ENCODE results near the gene DIP2A.
"Not testable (repeated sequence)": the region's sequence is repeated elsewhere in the genome, so short reads cannot be mapped to it uniquely, and the experiment has no call there.

DIP2A gene

DNA sequence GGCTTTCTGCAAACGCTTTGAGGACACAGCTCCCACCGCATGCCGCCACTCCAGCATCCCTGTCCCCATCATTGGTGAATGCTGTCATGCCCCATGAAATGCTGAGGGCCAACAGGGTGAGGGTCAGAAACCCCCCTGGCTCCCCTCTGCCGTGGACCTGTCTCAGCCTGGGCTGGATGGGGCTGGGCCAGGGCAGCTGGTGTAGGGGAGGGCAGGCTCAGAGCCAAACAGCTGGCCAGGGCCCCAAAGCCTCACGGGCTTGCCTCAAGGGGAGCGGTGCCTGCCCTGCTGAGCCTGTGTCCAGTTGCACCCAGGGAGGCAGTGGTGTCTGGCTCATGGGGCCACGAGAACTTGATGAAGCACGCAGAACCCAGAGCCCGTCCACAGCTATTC, 96.5 kb downstream of the DIP2A start:
- DNase-seq (ENCODE audit: low read depth, low spot score): no peak

DNA sequence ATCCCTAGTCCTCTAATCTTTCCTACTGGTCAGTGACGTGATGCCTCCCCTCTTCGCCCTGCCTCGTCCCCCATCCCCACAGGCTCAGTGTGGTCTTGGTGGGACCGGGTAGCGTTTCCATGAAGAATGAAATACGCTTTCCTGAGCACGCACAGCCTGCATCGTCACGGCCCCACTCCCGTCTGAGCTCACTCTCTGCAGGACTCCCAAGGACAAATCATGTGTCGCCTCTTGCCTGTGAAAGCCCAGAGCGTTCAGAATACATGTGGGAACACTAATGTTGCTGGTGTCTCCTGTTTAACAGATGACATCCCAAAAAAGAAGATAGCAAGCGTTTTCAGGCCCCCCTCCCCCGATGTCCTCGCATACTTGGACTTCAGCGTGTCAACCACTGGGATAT, 97.0 kb downstream of the DIP2A start:
- no peak for DNase-seq (ENCODE audit: low read depth, low spot score)

DNA sequence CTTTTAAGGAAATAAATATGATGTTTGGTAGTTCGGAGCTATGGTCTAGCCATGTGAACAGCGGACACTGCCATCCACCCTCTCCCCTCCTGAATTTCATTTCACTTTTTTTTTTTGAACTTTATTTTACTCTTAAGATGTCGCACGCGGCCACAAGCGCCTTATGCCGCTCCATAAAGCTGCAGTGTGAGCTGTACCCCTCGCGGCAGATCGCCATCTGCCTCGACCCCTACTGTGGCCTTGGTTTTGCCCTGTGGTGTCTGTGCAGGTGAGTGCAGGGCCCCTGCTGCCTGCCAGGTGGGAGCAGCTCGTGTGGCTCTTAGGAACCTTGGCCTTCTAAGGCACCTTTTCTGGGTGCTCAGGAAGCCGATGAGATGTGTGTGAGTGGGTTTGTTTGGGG, 98.1 kb downstream of the DIP2A start:
- DNase-seq (ENCODE audit: low read depth, low spot score): no peak

DNA sequence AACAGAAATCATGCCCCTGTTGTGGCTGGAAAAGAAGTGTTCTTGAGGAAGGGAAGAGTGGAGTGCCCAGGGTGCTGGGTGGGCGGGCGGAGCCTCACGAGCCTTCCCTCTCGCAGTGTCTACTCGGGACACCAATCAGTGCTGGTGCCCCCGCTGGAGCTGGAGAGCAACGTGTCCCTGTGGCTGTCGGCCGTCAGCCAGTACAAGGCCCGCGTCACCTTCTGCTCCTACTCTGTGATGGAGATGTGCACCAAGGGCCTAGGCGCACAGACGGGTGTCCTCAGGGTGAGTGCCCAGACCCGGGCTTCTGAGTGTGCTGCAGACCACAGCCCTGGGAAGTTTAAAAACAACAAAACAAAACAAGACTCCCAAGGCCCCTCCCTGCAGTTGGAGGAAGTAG, 98.8 kb downstream of the DIP2A start:
- DNase-seq (ENCODE audit: low read depth, low spot score): no peak

DNA sequence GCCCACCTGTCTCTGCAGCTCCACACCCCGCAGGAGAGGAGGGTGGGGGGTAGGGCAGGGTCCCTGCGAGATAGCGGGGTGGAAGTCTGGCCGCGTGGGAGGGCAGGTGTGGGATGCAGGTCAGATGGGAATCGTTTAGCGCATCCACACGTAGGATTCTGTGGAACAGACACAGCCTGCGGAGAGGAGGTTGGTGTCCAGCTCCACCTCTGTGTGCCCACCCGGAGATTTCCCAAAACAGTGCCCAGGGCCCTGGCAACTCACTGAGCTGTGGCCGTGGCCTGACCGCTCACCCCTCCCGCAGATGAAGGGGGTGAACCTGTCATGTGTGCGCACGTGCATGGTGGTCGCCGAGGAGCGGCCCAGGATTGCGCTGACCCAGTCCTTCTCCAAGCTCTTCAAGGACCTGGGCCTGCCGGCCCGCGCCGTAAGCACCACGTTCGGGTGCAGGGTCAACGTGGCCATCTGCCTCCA, 99.3 kb downstream of the DIP2A start:
- DNase-seq (ENCODE audit: low read depth, low spot score): no peak

DNA sequence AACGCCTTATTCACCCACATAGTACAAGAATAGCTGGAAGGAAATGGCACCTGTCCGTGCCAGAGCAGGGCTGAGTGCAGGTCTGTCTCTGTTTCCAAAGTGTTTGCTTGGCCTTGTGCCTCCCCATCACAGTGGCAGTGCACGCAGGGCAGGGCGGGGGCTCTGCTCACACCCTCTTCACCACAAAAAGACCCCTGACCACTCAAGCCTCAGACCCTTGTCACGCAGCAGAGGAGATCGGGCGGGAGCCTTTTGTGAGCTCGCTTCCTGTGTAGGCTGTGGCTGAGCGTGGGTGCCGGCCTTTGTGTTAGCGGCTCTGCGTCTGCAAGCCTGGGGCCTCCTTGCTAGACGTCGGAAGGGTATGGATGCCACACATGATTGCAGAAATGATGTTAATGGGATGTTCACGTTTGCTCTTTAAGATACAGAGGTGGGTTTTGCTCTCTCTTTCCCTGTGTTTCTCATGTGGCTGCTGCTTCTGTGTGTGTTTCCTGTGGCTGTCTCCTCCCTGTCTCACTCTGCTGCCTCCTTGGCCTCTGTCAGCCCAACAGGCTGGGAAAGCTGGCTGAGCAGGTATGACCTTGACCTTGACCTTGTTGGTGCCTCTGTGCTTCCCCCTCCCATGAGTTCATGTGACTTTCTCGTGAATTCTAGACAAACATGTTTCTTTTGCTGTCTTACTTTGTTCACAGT, 100.7 kb downstream of the DIP2A start:
- no peak for DNase-seq (ENCODE audit: low read depth, low spot score)

DNA sequence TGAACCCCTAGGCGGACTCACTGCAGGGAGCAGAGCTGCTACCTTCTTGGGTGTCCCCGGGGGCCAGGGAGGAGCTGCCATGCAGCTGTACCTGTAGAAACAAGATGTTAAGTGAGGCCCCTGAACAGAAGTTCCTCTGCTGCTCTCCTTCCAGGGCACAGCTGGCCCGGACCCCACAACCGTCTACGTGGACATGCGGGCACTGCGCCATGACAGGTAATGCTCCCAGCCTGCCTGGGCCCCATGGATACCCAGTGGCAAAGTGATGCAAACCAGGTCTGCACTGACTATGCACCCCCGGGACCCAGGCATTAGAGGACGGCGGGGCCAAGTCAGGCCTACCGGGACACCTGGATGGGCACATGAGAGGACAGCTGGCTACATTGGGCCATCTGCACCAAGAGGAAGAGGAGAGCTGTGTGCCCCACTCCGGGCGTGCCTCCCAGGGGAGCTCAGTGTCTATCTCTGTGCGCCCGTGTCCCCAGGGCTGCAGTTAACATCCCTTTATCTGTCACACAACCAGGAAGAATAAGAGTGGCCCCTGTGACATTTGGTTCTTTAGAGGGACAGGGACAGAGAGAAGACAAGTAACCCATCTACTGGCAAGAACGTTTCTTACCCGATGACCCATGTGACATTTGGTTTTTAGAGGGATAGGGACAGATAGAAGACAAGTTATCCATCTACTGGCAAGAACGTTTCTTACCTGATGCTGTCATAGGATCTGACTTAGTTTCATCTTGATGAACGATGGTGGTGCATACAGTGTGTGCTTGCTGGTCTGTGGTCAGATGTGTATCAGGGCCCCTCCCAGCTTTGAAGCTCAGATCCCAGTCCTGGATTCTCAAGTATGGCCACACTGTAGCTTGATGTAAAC, 102.1 kb downstream of the DIP2A start:
- no peak for DNase-seq (ENCODE audit: low read depth, low spot score)

DNA sequence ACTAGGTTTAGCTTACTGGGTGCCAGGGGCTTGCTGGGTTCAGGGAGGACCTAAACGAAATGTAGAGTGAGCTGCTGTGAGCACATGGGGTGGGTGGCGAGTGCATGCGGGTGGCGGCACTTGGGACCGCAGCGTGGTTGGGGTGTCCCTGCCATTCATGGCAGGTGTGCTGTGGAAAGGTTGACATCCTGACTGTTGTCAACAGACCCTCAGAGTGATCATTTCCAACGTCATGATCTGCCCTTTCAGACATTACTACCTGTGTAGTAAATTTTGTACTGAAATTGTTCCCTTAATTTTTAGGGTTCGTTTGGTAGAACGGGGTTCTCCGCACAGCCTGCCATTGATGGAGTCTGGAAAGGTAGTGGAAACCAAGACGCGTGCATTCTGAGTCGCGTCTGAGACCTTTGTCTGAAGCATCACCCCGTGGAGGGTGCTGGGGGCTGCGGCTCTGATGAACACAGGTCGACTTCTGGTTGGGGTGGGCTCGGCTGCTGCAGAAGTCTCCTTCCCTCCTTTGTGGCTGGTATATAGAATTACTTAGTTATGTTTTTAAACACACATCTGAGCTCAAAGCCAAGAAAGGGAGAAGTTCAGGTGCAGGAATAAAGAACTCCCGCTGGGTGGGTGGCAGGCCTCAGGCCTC, 102.9 kb downstream of the DIP2A start:
- DNase-seq (ENCODE audit: low read depth, low spot score): no peak

DNA sequence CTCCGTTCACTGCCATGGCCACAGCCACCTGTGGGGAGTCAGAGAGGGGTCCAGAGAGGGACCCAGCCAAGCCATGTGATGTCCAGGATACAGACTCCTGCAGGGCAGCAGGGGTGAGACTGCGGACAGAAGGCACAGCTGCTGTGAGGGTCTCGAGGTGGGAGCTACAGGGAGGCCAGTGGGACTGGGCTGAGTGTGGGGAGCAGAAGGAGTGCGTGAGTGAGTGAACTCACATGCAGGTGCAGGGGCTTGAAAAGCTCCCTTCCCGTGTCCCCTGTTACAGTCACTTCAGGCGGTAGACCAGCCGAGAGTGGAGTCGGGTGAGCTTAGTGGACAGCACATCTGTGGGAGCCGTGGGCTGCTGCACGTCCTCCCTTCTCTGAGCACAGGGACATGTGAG, 103.8 kb downstream of the DIP2A start:
- no peak for DNase-seq (ENCODE audit: low read depth, low spot score)

DNA sequence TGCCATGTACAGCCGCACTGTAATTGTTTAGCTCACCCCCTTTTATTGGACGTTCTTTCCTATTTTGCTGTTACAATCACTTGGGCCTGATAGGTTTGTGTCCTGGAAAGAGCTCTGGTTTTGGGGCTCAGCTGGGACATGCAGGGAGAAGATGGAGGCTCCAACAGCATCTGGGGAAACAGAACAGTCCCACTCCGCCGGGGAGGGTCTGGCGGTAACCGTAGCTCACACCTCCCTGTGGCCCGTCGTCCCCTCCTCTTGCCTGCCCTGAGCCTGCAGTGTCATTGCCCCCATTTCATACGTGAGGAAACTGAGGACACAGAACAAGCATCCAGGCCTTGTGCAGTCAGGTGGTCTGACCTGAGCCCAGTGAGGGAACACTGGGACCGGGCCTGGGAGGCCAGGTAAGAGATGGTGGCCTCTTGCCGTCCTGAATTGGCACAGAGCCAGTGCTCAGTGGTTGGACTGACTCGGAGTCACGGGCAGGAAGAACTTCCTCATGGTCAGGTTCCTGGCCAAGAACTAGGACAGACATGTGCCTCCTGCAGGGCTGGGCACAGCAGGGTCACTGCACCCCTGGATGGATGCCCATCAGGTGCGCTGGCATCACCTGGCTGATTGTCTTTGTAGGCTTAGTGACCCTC, 104.4 kb downstream of the DIP2A start:
- DNase-seq (ENCODE audit: low read depth, low spot score): no peak

DNA sequence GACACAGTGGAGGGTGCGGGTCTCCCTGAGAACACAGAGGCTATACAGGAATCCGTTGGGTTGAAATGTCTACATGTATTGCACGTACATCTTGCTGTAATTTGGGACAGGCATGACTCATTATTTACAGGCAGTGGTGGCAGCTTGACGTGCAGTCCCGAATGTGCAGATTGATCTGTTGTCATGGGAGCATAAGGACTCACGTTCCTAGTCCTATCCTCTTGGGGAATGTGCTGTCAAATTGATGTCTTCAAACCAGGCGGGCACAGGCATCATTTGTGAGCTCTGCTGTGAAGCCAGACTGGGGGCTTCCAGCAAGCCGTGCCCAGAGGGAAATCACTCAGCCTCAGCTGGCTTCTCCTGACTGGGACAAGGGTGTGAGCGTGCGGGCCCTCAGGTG, 105.7 kb downstream of the DIP2A start:
- no peak for DNase-seq (ENCODE audit: low read depth, low spot score)

DNA sequence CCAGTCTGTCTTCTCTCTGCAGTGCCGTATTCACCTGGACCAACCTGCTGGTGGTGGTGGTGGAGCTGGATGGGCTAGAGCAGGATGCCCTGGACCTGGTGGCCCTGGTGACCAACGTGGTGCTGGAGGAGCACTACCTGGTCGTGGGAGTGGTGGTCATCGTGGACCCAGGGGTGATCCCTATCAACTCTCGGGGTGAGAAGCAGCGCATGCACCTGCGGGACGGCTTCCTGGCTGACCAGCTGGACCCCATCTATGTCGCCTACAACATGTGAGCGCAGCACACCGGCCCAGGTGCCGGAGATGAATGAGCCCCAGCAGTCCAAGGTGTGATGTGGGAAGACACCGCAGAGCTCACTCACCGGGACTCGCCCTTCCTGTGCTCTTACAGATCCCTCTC, 108.7 kb downstream of the DIP2A start:
- DNase-seq (ENCODE audit: low read depth, low spot score): no peak

DNA sequence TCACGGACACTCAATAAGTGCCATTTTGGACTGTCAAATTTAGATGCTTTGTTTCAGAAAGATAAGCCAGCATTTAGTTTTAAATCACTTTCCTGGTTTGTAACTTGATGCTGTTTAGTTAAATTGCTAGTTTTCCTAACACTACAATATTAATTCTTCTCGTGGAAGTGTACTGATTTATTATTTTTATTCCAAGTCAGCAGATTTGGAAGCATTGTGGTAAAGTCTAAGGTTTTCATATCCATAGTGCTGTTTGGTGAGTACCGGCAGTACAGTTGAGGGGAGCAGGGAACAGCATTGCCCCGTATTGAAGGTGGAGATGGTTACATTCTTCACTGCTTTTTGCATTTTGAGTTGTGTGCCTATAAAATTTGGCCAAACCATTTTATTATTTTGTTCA, 109.9 kb downstream of the DIP2A start:
- DNase-seq (ENCODE audit: low read depth, low spot score): no peak

DNA sequence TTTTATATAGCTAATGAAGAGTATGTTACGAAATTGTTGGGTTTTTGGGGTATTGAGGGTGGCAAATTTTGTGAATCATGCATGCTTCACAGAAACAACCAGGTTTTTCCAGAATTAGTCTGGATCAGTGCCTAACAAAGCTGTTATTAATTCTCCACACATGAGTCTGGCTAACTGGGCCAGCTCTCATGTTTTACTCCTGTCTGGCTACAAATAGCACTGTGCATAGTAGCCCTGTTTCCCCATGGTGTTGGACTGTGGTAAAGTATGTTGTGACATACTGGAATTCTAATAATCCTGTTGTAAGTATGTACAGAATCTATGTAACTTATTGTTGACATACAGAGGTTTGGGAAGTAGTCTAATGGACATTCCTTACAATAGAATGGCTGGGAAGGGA, 110.4 kb downstream of the DIP2A start:
- DNase-seq (ENCODE audit: low read depth, low spot score): no peak

DNA sequence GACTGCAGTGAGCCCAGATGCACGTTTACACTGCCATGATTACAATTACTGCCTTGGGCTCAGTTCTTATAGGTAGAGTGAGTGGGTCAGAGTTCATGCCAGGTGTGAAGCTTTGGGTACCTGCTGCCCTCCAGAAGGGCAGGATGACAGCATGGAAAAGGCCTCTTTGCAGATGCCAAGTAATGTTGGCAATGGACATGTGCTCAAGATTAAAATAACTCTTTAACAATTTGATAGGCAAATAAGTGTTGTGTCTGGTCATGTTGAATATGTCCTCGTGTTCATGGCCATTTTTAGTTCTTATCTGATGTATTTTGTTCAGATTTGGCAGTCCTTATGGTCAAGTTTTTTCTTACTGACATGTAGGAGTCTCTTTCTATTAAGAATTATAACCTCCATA, 111.4 kb downstream of the DIP2A start:
- DNase-seq (ENCODE audit: low read depth, low spot score): no peak

DNA sequence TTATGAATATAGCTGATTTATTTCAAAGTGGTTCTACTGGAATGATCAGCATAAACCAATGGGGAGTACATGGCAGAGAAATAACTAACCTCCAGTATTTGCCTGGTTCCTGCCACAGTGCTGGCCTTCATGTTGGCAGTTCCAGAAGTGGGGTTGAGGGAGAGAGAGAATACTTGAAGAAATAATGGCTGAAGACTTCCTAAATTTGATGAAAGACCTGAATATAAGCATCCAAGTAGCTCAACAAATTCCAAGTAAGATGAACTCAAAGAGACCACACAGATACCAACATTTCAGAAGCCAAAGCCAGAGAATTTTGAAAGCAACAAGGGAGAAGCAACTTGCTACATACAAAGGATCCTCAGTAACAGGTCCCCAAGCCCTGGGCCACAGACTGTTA, 111.9 kb downstream of the DIP2A start:
- no peak for DNase-seq (ENCODE audit: low read depth, low spot score)

DNA sequence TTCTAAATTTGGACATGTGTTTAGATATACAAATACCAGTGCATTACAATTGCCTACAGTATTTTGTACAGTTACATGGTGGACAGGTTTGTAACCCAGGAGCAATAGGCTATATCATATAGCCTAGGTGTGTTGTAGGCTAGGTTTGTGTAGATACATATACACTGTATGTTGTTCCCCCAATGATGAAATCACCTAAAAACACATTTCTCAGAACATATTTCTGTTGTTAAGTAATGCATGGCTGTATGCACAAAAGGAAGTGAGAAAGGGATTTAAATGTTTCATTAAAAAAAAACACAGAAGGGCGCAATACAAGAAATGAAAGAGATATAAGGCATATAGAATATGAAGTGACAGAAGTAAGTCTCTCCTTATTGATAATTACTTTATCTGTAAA, 114.2 kb downstream of the DIP2A start:
- DNase-seq (ENCODE audit: low read depth, low spot score): no peak

DNA sequence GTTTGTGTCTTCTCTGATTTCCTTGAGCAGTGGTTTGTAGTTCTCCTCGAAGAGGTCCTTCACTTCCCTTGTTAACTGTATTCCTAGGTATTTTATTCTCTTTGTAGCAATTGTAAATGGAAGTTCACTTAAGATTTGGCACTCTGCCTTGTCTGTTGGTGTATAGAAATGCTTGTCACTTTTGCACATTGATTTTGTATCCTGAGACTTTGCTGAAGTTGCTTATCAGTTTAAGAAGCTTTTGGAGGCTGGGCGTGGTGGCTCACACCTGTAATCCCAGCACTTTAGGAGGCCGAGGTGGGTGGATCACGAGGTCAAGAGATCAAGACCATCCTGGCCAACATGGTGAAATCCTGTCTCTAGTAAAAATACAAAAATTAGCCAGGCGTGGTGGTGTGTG, 119.1 kb downstream of the DIP2A start:
- DNase-seq (ENCODE audit: low read depth, low spot score): not testable (repeated sequence)

DNA sequence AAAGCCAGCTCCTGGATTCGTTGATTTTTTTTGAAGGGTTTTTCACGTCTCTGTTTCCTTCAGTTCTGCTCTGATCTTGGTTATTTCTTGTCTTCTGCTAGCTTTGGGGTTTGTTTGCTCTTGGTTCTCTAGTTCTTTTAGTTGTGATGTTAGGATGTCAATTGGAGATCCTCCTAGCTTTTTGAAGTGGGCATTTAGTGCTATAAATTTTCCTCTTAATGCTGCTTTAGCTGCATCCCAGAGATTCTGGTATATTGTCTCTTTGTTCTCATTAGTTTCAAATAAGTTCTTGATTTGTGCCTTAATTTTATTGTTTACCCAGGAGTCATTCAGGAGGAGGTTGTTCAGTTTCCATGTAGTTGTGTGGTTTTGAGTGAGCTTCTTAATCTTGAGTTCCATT, 120.7 kb downstream of the DIP2A start:
- not testable (repeated sequence) for DNase-seq (ENCODE audit: low read depth, low spot score)

DNA sequence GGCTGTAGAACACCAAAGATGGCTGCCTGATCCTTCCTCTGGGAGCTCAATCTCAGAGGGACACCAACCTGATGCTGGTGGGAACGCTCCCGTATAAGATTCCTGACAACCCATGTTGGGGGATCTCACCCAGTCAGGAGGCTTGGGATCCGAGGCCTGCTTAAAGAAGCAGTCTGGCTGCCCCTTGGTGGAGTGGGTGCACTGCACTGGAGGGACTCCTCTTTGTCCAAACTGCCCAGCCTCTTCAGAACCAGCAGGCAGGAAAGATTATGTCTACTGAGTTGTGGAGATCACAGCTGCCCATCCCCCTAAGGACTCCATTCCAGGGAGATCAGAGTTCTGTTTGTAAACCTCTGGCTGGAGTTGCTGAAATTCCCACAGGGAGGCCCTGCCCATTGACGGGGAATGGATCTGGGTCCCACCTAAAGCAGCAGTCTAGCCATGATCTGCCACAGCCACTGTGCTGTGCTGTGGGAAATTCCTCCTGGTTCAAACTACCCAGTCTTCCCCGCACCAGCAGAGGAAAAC, 123.2 kb downstream of the DIP2A start:
- no peak for DNase-seq (ENCODE audit: low read depth, low spot score)

DNA sequence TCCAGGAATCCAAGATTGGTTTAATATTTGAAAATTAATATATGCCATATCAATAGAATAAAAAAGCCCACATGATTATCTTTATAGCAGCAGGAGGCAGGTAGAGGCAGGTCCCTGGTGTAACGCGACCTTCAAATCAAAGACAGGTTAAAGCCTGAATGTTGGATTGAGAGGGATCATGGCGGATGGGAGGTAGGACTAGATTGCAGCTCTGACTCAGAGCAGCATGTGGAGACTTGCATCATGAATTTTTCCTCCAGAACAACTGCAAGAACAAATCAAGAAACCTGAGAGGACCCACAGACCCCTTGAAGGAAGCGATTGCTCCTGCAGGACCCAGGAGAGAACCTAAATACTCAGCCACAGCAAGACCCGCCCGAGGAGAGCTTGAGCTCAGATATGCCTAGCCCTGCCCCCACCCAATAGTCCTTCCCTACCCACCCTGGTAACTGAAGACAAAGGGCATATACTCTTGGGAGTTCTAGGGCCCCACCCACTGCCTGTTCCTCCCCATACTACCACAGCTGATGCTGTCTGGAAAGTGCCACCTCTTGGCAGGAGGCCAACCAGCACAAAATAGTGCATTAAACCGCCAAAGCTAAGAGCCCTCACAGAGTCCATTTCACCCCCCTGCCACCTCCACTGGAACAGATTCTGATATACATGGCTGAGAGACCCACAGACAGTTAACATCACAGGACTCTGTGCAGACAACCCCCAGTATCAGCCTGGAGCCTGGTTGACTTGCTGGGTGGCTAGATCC, 126.7 kb downstream of the DIP2A start:
- no peak for DNase-seq (ENCODE audit: low read depth, low spot score)
